ENCODE measurements around the gene LITAFD.

DNA sequence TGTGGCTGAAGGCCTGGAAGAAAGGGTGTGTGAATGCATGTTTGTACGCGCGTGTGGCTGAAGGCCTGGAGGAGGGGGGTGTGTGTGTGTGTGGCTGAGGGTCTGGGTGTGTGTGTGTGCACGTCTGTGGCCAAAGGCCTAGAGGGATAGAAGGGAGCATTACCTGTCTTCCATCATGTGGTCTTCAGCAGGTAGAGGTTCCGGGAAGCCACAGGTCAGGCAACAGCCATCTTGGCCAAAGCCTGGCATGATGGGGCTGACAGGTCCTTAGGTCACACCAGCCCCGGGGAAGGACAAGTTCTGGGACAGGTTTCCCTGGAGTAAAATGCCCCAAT lies 5.2 kb downstream of the LITAFD start:
- TF ChIP-seq RAD21 (IDR thresholded peaks at IDR 0.05; ENCODE audit: low read depth) (no peak), POLR2A (IDR thresholded peaks at IDR 0.05; ENCODE audit: borderline replicate concordance, extremely low read depth, insufficient read depth, insufficient read length) (no peak)
- TF ChIP-seq, protein P1, sequence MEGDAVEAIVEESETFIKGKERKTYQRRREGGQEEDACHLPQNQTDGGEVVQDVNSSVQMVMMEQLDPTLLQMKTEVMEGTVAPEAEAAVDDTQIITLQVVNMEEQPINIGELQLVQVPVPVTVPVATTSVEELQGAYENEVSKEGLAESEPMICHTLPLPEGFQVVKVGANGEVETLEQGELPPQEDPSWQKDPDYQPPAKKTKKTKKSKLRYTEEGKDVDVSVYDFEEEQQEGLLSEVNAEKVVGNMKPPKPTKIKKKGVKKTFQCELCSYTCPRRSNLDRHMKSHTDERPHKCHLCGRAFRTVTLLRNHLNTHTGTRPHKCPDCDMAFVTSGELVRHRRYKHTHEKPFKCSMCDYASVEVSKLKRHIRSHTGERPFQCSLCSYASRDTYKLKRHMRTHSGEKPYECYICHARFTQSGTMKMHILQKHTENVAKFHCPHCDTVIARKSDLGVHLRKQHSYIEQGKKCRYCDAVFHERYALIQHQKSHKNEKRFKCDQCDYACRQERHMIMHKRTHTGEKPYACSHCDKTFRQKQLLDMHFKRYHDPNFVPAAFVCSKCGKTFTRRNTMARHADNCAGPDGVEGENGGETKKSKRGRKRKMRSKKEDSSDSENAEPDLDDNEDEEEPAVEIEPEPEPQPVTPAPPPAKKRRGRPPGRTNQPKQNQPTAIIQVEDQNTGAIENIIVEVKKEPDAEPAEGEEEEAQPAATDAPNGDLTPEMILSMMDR (IDR thresholded peaks at IDR 0.05 in 2 of 3, conservative IDR thresholded peaks at IDR 0.05 in 1 of 3; ENCODE audit: borderline replicate concordance in 1 of 3, insufficient read depth in 1 of 3, low read depth in 2 of 3, low read length in 2 of 3): no peak
